Activated B cell treated with CpG ODN at 0.5 μM for 24 hours (primary cell): ENCODE results near the gene TENM4. TPM values are rescaled to one million over a fixed set of nuclear protein-coding genes. Genes with fewer than 3 reads are reported as not detected.

ENCODE experiments used
- ATAC-seq: fragments of 200-7000 bp; cut with Tn5 transposase; one replicate; pipeline ENCODE4 v1.10.0; 2021; ENCODE audit warnings: low read depth, mild to moderate bottlenecking, moderate library complexity
- CTCF ChIA-PET: fragments of 350-600 bp; sonication (Branson Sonifier 250); formaldehyde crosslinking; loops from one replicate; lab custom pipeline; 2021; ENCODE audit warnings: antibody characterized with exemption; lab: Charles Lee
- POLR2A ChIA-PET: fragments of 350-600 bp; sonication (Branson Sonifier 250); formaldehyde crosslinking; loops from one replicate; lab custom pipeline; 2021; ENCODE audit warnings: antibody characterized with exemption; lab: Charles Lee
- DNase-seq: peaks from one replicate; pipeline ENCODE4 v3.0.0; 2022
- H3K27ac Mint-ChIP-seq: one replicate; pipeline ENCODE4 v1.8.0; 2020; ENCODE audit warnings: mixed read lengths
- H3K27me3 Mint-ChIP-seq: one replicate; pipeline ENCODE4 v1.8.0; 2021; ENCODE audit warnings: mixed read lengths
- H3K36me3 Mint-ChIP-seq: one replicate; pipeline ENCODE4 v1.8.0; 2021; ENCODE audit warnings: low read depth, mixed read lengths
- H3K4me1 Mint-ChIP-seq: one replicate; pipeline ENCODE4 v1.8.0; 2021; ENCODE audit warnings: mixed read lengths
- H3K4me3 Mint-ChIP-seq: one replicate; pipeline ENCODE4 v1.8.0; 2020; ENCODE audit warnings: mild to moderate bottlenecking, mixed read lengths
- H3K9me3 Mint-ChIP-seq: one replicate; pipeline ENCODE4 v1.8.0; 2020; ENCODE audit warnings: mixed read lengths
- CTCF ChIP-seq: fragments of 200-600 bp; IDR thresholded peaks from one replicate; pipeline ENCODE4 v1.8.0; 2022; ENCODE audit warnings: antibody characterized with exemption, mild to moderate bottlenecking
- intact Hi-C: fragments of 100-400 bp; cut with micrococcal nuclease; formaldehyde crosslinking; loops from one replicate; pipeline ENCODE4 v1.15.1; 2024
- total RNA-seq: library from RNA; stranded (reverse); gene quantifications from 2 replicates; pipeline ENCODE4 v1.2.3, GENCODE V29; 2022

The TENM4 gene
- total RNA-seq, 1 donor from 2014 or later: 2.4 TPM

- no peak for TF ChIP-seq CTCF
- ChIA-PET POLR2A (no interaction called here), CTCF (no interaction called here)
- H3K4me1 Mint-ChIP-seq: no peaks in the 10 kb centered on the region
- ATAC-seq (no peak), DNase-seq (no peak)
- intact Hi-C loops: no loop called here
- H3K4me3 Mint-ChIP-seq: no peak overlapping the region
- no peaks in the 10 kb centered on the region for H3K36me3 Mint-ChIP-seq
- no peak overlapping the region for H3K27ac Mint-ChIP-seq
- no peaks in the 10 kb centered on the region for H3K27me3 Mint-ChIP-seq
- H3K9me3 Mint-ChIP-seq: no peaks in the 10 kb centered on the region
Observed at GRCh38 chr11:79084382-79084781, 356.4 kb downstream of the TENM4 start.

- POLR2A ChIA-PET: no interaction called here
- Mint-ChIP-seq H3K27ac (no peak overlapping the region), H3K4me3 (no peak overlapping the region), H3K9me3 (no peaks in the 10 kb centered on the region), H3K27me3 (no peaks in the 10 kb centered on the region), H3K4me1 (no peaks in the 10 kb centered on the region), H3K36me3 (no peaks in the 10 kb centered on the region)
- ATAC-seq (no peak), DNase-seq (no peak)
- intact Hi-C loops: no loop called here
- no peak for TF ChIP-seq CTCF
- CTCF ChIA-PET: interaction anchor here (0.8 kb wide), 1 partner anchor 10 kb away, joined by 4 read pairs; no protein-coding TSS in a partner anchor
Observed at GRCh38 chr11:79083352-79083751, 357.5 kb downstream of the TENM4 start.

DNA sequence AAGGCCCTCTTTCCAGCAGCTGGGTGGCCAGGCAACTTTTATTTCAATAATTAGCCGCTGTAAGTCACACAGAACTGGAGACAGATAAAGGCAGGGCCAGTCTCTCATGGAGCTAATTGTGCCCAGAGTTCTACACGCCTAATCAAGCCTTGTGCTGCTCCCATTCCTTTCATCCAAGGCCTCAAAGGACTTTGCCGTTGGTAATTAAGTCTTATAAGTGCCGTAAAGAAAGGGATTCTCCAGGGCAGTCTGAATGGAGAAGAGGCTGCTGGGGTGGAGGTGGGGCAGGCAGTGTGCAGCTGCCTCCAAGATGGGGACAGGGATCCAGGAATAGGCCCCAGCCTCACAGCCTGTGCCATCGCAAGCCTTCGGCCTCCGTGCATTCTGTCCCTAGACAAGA is 357.9 kb downstream of the TENM4 start:
- ChIA-PET CTCF (interaction anchor here (0.8 to 1.6 kb wide), 2 partner anchors 9 to 17 kb away, joined by 4 read pairs; no protein-coding TSS in a partner anchor), POLR2A (no interaction called here)
- Mint-ChIP-seq H3K9me3 (no peaks in the 10 kb centered on the region), H3K27ac (no peak overlapping the region), H3K4me3 (no peak overlapping the region), H3K4me1 (no peaks in the 10 kb centered on the region), H3K27me3 (no peaks in the 10 kb centered on the region), H3K36me3 (no peaks in the 10 kb centered on the region)
- no peak for TF ChIP-seq CTCF
- DNase-seq (no peak), ATAC-seq (no peak)
- intact Hi-C loops: no loop called here

DNA sequence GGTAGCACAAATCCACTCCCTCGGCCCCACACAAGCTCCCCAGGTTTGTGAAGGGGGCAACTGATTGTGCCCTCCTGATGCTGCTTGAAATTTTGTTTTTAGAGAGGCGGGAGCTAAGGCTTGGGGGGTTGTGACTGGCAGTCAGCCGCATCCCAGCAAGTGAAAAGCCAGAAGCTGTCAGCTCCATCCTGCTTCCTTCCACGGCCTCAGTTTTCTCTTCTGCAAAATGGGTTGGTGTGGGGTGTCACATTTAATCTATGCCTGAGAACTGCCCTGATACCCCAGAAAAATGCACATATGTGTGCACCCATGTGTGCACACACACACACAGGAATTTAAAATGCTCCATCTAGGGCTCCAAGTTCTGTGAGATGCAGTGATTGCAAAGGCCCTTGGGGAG is 358.6 kb downstream of the TENM4 start:
- ATAC-seq: no peak
- intact Hi-C loops: no loop called here
- CTCF ChIA-PET: interaction anchor here (1.6 kb wide), 1 partner anchor 18 kb away, joined by 4 read pairs; no protein-coding TSS in a partner anchor
- no peaks in the 10 kb centered on the region for H3K36me3 Mint-ChIP-seq
- POLR2A ChIA-PET: no interaction called here
- no peak overlapping the region for H3K4me3 Mint-ChIP-seq
- no peak for DNase-seq
- no peaks in the 10 kb centered on the region for H3K27me3 Mint-ChIP-seq
- no peaks in the 10 kb centered on the region for H3K4me1 Mint-ChIP-seq
- no peak for TF ChIP-seq CTCF
- H3K9me3 Mint-ChIP-seq: no peaks in the 10 kb centered on the region
- H3K27ac Mint-ChIP-seq: no peak overlapping the region

GRCh38 chr11:79081471-79082031 is 359.3 kb downstream of the TENM4 start:
- H3K4me3 Mint-ChIP-seq: no peak overlapping the region
- TF ChIP-seq CTCF: no peak
- H3K27me3 Mint-ChIP-seq: no peaks in the 10 kb centered on the region
- no peaks in the 10 kb centered on the region for H3K9me3 Mint-ChIP-seq
- H3K36me3 Mint-ChIP-seq: no peaks in the 10 kb centered on the region
- no peak overlapping the region for H3K27ac Mint-ChIP-seq
- intact Hi-C loops: no loop called here
- ChIA-PET CTCF (interaction anchor here (1.6 kb wide), 1 partner anchor 19 kb away, joined by 4 read pairs; no protein-coding TSS in a partner anchor), POLR2A (no interaction called here)
- ATAC-seq (no peak), DNase-seq (no peak)
- H3K4me1 Mint-ChIP-seq: no peaks in the 10 kb centered on the region
